Neuron (in vitro differentiated cells): ENCODE measurements around the gene ALPG.
"Not testable (repeated sequence)": the region's sequence is repeated elsewhere in the genome, so short reads cannot be mapped to it uniquely, and the experiment has no call there.

Experiments
- H2AFZ ChIP-seq: one replicate; pipeline ENCODE4 v1.6.1; 2013; ENCODE audit warnings: low read depth, mild to moderate bottlenecking, inconsistent platforms, low read length, moderate library complexity
- H3K27me3 ChIP-seq: one replicate; pipeline ENCODE4 v1.6.1; 2013; ENCODE audit warnings: low read length; ENCODE audit not compliant: insufficient read depth
- H3K36me3 ChIP-seq: one replicate; pipeline ENCODE4 v1.6.1; 2013; ENCODE audit warnings: low read length; ENCODE audit not compliant: insufficient read depth
- H3K4me1 ChIP-seq: one replicate; pipeline ENCODE4 v1.6.1; 2013; ENCODE audit warnings: low read length; ENCODE audit not compliant: insufficient read depth
- H3K4me3 ChIP-seq: 2 replicates; pipeline ENCODE4 v1.5.1; 2013; ENCODE audit warnings: mild to moderate bottlenecking, low read length, moderate library complexity
- H3K9me3 ChIP-seq: one replicate; pipeline ENCODE4 v1.6.1; 2013; ENCODE audit warnings: low read length

Gene ALPG

DNA sequence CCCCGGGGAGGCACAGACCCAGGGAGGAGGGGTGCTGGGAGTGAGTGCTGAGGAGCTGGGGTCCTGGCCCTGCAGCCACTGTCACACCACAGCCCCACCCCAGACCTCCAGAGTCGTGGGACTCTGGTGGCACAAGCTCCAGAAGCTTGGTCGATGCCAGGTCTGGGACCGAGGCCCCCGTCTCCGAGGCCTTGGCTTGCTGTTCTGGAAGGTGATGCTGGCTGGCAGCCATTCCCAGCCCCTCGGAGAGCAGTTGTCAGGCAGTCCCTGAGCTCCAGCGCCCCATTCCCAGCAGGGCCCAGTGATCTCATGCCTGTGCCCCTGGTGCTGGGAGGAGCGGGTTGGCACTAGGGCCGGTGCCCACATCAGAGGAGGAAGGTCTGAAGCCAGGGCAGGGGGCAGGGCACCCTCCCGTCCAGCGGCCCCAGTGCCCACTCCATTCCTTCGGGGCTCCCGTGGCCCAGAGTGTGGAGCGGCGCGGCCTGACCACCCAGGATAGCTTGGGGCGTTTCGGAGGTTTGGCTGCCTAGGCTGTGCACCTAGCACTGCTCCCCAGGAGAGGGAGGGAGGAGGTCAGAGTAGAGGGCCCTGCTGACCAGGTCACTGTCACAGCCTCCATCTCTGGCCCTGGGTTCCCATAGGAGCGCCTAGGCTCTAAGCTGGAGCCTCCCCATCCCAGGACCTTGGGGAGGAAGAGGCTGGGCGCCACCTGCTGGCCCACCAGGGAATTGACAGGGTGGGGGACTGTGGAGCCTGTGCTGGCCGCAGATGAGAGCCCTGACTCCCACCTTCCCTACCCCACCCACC is 32.5 kb downstream of the ALPG start:
- Histone ChIP-seq H3K4me3 (no peak overlapping the region), H3K9me3 (no peaks in the 10 kb centered on the region), H2AFZ (no peak overlapping the region), H3K4me1 (peaks cover 2% of the 10 kb centered on the region), H3K27me3 (peaks cover 25% of the 10 kb centered on the region), H3K36me3 (no peaks in the 10 kb centered on the region)

DNA sequence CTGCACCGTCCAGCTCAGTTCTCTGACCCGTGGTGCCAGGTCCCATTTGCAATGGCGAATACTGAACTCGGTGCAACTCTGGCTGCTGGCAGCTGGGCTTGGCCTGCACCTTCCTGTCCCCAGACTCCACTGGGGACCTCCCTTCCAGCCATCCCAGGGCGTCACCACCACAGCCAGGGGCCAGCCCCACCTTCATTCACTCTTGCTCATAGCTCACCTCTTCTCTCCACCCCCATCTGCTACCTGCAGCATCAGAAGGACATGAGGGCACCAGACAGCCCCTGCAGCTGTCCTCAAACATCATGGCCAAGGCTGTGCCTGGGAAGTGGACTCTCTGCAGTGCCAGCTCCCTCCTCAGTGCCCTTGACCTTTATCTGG is 33.1 kb downstream of the ALPG start:
- Histone ChIP-seq H3K36me3 (no peaks in the 10 kb centered on the region), H3K27me3 (peaks cover 19% of the 10 kb centered on the region), H3K4me1 (peaks cover 2% of the 10 kb centered on the region), H3K4me3 (no peak overlapping the region), H2AFZ (no peak overlapping the region), H3K9me3 (no peaks in the 10 kb centered on the region)

DNA sequence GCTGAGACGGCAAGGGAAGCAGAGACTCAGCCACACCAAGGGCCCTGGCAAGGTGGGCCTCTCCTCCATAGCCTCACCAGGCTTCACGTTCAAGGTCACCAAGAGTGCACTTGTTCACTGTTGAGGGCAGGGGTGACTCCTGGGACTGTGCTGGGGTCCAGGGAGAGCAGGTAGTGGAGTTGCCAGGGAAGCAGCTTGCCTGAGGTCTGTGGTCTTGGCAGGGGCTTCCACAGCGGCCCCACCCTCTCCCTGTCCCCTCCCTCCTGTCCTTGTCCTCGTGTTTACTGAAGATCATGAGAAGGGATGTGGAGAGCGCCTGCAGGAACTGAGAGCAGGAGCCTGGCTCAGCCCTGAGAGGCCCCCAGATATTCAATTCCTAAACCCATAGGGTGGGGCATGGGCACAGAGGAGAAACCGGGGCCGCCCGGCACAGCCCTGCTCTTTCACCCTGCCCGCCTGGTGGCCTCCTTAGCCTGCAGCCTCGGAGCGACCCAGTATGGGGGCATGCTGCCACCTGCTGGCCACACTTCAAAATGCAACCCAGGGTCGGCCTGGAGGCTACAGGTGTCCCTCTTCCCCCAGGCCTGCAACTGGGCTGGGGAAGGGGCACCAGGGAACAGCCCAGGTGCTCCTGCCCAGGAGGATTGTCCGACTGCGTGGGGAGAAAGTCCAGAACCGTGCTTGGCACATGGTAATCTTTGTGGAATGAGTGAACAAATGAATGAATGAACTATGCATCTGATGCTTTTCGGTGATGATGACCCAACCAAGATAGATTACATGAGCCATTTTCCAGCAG is 33.8 kb downstream of the ALPG start:
- not testable (repeated sequence) for H3K36me3 ChIP-seq, H2AFZ ChIP-seq, H3K4me3 ChIP-seq, H3K9me3 ChIP-seq, H3K4me1 ChIP-seq
- H3K27me3 ChIP-seq = peaks cover 14% of the 10 kb centered on the region

DNA sequence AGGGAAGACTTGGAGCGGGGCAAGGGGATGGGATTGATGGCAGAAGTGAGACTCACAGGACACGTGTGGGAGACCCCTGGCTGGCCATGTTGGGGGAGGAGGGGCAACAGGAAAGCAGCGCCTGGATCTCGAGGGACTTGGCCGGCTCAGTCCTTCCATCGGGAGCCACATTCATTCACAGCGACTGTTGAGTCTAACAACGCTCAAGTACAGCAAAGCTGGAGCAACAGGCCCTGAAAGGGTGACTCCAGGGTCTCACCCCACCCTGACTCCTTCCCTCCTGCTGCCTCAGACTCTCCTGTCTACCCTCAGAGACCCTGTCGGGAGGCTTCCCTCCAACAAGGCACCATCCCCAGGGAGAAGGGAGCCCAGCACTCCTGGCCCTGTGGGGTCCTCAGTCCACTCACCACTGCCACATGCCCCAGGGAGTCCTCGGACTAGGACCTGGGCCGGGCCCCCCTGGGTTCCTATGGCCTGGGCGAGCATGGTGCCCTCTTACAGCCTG is 34.6 kb downstream of the ALPG start:
- Histone ChIP-seq H2AFZ (no peak overlapping the region), H3K36me3 (no peaks in the 10 kb centered on the region), H3K27me3 (peaks cover 14% of the 10 kb centered on the region)

DNA sequence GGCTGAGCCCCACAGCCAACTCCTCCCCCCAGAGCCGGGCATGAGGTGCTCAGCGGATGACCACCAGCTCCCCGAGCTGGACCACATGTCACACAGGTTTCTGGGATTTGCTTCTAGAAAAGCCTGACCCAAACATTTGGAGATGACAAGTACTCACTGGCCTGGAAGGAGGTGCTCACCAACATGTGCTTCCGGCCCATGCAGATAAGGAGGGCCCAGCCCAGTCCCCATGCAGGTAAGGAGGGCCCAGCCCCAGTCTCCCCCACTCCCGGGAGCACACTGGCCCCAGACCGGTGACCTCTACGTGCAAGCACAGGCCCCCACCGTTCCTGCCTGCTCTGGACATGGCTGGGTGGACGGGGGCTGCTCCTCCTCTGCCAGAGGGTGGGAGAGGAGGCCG is 35.3 kb downstream of the ALPG start:
- not testable (repeated sequence) for H3K36me3 ChIP-seq, H3K9me3 ChIP-seq, H2AFZ ChIP-seq, H3K4me1 ChIP-seq, H3K4me3 ChIP-seq
- peaks cover 14% of the 10 kb centered on the region for H3K27me3 ChIP-seq

More for the DNA sequence above, 34.6 kb downstream of the ALPG start:
- Histone ChIP-seq H3K4me1 (peaks cover 2% of the 10 kb centered on the region), H3K9me3 (no peaks in the 10 kb centered on the region), H3K4me3 (no peak overlapping the region)

DNA sequence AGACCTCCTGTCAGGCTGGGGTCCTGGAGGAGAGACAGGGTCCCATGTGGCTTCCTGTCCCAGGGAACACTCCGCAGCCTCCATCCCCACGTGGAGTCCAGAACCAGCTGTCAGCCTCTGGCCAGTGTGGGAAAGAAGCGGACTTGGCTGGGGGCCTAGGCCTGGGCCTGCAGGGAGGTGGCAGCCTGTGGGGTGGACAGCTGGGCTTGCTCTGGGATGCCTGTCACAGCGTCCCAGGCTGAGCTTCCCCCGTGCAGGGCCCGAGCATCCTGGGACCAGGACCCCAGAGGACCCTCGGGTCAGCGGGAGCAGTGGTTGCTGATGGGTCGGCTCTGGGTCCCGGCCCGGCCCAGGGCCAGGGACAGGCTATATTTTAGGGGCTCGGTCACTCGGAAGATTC is 35.8 kb downstream of the ALPG start:
- not testable (repeated sequence) for H3K36me3 ChIP-seq, H2AFZ ChIP-seq, H3K4me3 ChIP-seq, H3K9me3 ChIP-seq
- Histone ChIP-seq H3K27me3 (peaks cover 16% of the 10 kb centered on the region), H3K4me1 (peaks cover 13% of the 10 kb centered on the region)

DNA sequence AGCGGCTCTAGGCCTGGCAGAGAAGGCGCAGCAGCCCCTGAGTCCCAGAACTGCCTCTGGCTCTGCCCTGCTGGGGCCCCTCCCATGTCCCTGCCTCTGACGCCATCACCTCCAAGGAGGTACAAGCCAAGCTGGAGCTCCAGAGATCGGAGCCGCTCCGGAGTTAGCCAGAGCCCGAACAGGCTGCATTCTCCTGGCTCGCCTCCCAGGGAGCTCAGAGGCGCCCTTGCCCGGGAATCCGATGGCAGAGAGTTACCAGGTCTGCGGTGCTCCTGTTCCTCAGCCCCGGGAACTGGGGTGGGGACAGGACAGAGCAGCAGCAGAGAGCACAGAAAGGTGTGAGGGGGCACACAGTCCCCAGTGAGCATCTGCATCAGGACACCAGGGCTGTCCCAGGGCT is 36.4 kb downstream of the ALPG start:
- H2AFZ ChIP-seq, H3K36me3 ChIP-seq, H3K4me3 ChIP-seq, H3K9me3 ChIP-seq: not testable (repeated sequence)
- peaks cover 15% of the 10 kb centered on the region for H3K27me3 ChIP-seq
- H3K4me1 ChIP-seq = peaks cover 19% of the 10 kb centered on the region

DNA sequence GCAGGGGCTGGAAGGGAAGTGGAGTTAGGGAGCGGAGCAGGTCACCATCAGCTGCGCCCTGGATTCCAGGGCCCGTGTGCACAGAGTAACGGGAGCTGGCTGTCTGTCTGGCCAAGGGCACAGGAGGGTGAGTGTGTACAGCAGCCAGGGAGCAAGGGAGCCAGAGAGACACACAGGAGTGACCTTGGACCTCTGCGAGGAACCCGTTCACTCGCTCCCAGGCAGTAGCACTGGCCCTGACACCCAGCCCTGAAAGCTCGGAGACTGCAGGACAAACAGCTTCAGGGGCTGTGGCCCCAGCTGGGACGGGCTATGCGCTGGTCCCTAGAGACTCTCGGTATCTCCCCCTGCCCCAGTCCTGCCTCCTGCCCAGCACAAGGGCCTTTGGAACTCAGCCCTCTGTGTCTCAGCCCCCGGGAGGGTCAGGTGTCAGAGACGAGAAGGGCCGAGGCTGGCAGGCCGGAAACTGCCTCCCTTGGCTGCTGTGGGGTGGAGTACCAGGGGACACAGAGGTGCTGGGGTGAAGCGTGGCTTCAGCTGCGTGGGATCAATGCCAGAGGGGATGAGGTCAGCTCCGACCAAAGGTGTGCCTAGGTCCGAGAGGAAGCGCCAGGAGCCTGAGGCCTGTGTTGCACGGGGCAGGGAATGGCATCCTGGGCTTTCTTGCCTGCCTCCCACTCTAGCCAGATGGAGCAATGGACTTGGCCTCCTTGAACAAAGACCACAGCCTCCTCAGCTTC is 37.2 kb downstream of the ALPG start:
- H3K36me3 ChIP-seq, H3K9me3 ChIP-seq, H3K4me3 ChIP-seq, H2AFZ ChIP-seq: not testable (repeated sequence)
- Histone ChIP-seq H3K4me1 (peaks cover 22% of the 10 kb centered on the region), H3K27me3 (peaks cover 11% of the 10 kb centered on the region)

DNA sequence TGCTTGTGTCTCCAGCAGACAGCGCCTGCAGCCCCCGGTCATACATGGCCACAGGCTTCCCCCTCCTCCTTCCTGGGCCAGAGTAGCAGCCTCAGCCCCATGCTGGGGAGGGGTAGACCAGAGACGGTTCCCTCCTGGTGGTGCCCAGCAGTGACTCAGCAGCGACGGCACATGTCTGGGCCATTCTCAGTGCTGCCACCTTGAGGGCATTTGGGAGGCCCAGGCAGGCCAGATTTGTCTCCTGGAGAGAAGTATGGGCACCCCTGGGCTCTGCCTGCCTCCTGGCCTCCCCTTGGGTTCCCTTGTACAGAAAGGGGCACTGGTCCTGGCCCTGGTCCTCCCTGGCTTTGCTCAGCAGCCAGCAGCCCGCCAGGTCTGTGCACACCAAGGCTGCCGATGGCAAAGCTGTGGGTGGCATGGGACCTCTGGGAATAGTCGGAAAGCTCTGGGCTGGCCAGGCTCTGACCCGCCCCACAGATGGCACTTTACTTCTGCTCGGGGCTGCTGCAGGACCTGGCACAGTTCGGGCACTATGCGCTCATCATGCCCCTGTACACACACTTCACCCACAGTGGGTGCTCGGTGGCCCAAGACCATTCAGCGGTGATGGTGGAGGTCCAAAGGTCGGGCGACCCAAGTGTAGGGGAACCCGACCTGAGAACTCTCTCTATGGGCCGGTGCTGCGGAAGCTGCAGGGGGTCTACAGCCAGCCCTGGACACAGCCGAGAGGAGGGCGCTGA is 37.9 kb downstream of the ALPG start:
- Histone ChIP-seq H2AFZ (no peak overlapping the region), H3K4me1 (peaks cover 22% of the 10 kb centered on the region), H3K36me3 (no peaks in the 10 kb centered on the region), H3K27me3 (peaks cover 12% of the 10 kb centered on the region), H3K9me3 (no peaks in the 10 kb centered on the region), H3K4me3 (no peak overlapping the region)

DNA sequence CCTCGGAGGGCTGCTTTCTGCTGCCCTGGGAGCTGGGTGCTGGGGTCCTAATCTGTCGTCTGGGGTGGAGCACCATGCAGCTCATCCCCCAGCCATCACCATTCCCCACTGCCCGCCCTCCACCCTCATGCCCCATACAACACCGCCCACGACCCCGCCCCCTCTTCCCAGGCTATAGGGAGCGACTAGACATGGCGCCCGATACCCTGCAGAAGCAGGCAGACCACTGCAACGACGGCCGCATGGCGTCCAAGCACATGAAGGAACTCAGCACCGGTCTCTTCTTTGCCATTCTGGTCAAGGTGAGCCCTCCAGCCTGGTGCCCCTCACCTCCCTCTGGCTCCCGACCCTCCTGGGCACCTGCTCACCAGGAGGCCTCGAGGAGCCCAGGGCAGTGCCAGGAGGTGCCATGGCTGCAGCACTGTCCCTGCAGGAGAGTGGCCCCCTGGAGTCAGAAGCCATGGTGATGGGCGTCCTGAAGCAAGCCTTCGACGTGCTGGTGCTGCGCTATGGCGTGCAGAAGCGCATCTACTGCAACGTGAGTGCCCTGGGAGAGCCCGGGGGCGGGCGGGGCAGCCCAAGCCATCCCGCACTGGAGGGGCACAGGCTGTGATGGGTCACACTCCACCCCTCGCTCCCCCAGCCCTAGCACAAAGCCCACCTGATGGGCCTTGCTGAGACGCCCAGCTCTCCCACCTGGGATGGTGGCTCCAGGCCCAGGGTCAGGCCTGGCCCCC is 38.7 kb downstream of the ALPG start:
- not testable (repeated sequence) for H3K36me3 ChIP-seq, H3K4me3 ChIP-seq, H3K9me3 ChIP-seq, H2AFZ ChIP-seq
- Histone ChIP-seq H3K4me1 (peaks cover 20% of the 10 kb centered on the region), H3K27me3 (peaks cover 19% of the 10 kb centered on the region)

DNA sequence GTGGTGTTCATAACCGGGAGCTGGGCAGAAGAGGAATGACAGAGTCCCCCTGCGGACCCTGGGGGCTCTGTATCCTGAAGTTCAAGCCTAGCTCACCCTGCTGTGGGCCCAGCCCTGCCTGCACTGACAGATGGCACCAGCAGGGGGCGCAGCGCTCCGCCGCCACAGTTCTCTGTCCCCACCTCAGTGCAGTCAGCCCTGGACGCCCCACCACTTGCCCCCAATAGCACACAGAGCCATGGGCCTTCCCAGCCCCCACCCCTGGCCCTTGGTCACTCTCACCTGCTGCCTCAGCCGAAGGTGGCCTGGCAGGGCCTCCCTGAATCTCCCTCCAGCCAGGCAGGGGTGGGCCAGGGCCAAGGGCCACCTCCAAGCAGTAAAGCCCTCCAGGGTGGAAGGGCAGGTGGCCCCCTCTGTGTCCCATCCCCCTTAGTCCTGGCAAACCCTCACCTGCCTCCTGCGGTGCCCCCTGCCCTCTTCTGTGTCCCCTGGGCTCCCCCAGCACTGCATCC is 39.7 kb downstream of the ALPG start:
- not testable (repeated sequence) for H3K36me3 ChIP-seq, H3K4me3 ChIP-seq, H3K9me3 ChIP-seq, H2AFZ ChIP-seq
- H3K4me1 ChIP-seq = peaks cover 20% of the 10 kb centered on the region
- peaks cover 18% of the 10 kb centered on the region for H3K27me3 ChIP-seq

DNA sequence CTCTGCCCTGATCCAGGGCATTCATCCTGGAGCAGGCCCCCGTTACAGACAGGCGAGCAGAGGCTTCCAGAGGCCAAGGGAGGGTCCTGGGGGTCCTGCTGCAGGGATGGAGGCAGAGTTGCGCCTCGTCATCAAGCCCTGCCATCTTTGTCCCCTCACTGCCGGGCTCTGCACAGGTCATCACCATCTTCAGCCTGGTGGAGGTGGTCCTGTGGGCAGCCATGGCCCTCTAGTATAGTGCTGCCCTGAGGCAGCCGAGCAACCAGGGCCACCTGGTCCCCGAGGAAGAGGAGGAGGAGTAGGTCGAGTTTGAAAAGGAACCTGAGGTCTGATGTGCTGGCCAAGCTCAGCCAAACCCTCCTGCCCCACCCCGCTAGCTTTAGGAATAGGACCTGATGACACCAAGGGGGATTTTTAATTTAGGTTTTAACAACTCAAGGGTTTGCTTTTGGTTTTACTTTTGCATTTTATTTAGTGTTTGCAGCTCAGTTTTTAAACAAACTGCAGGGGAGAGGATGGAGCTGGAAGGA is 40.5 kb downstream of the ALPG start:
- peaks cover 12% of the 10 kb centered on the region for H3K27me3 ChIP-seq

More for the DNA sequence above, 40.5 kb downstream of the ALPG start:
- Histone ChIP-seq H2AFZ (no peak overlapping the region), H3K36me3 (no peaks in the 10 kb centered on the region), H3K4me1 (peaks cover 20% of the 10 kb centered on the region), H3K4me3 (no peak overlapping the region), H3K9me3 (no peaks in the 10 kb centered on the region)
